Measurements from ENCODE around the gene TRIM24. TPM values are rescaled to one million over a fixed set of nuclear protein-coding genes. Genes with fewer than 3 reads are reported as not detected.

Gene TRIM24
- total and polyA plus RNA-seq, 7 experiments from 2014 or later: 8.1 to 19.3 (median 17.7) TPM

GRCh38 chr7:138429577-138430250 is 30.3 kb upstream of the TRIM24 start:
- POLR2A ChIA-PET: no interaction called here
- DNase-seq (no peak), ATAC-seq (no peak)
- Mint-ChIP-seq H3K4me1 (no peaks in the 10 kb centered on the region), H3K27me3 (peaks cover 2 to 13% (median 5%) of the 10 kb centered on the region in 5 donors), H3K27ac (no peak overlapping the region), H3K9me3 (peaks cover 10 to 49% (median 26%) of the 10 kb centered on the region in 11 donors), H3K4me3 (no peak overlapping the region), H3K36me3 (peaks cover 0 to 30% (median 2%) of the 10 kb centered on the region in 5 donors)
- Histone ChIP-seq H3K27me3 (ENCODE audit: control insufficient read depth in 2 of 2, insufficient read depth in 2 of 2, low read length in 2 of 2) (no peaks in the 10 kb centered on the region), H3K27ac (ENCODE audit: low read depth, low read length) (no peak overlapping the region), H3K4me1 (ENCODE audit: control insufficient read depth in 2 of 2, insufficient read depth in 2 of 2, low read length in 2 of 2) (no peaks in the 10 kb centered on the region), H3K9me3 (ENCODE audit: control insufficient read depth in 2 of 3, low read length in 3 of 3) (peaks cover 0 to 20% (median 9%) of the 10 kb centered on the region in 3 experiments), H3K36me3 (ENCODE audit: control insufficient read depth in 2 of 3, insufficient read depth in 3 of 3, low read length in 3 of 3) (no peaks in the 10 kb centered on the region), H3K4me3 (ENCODE audit: low read length) (no peak overlapping the region)
- CTCF ChIA-PET: no interaction called here
- intact Hi-C loops (cut with micrococcal nuclease): no loop called here

- no peak for ATAC-seq
Measured at GRCh38 chr7:138431517-138431916, 28.5 kb upstream of the TRIM24 start.

GRCh38 chr7:138433583-138434443 is 26.2 kb upstream of the TRIM24 start:
- Histone ChIP-seq H3K4me1 (ENCODE audit: control insufficient read depth in 2 of 2, insufficient read depth in 2 of 2, low read length in 2 of 2) (no peaks in the 10 kb centered on the region), H3K9me3 (ENCODE audit: control insufficient read depth in 2 of 3, low read length in 3 of 3) (peaks cover 0 to 20% (median 9%) of the 10 kb centered on the region in 3 experiments), H3K4me3 (ENCODE audit: low read length) (no peak overlapping the region), H3K27ac (ENCODE audit: low read depth, low read length) (no peak overlapping the region), H3K36me3 (ENCODE audit: control insufficient read depth in 2 of 3, insufficient read depth in 3 of 3, low read length in 3 of 3) (no peaks in the 10 kb centered on the region), H3K27me3 (ENCODE audit: control insufficient read depth in 2 of 2, insufficient read depth in 2 of 2, low read length in 2 of 2) (no peaks in the 10 kb centered on the region)
- H3K27ac Mint-ChIP-seq: no peak overlapping the region
- H3K4me3 Mint-ChIP-seq: no peak overlapping the region
- peaks cover 2 to 14% (median 5%) of the 10 kb centered on the region in 5 donors for H3K27me3 Mint-ChIP-seq
- H3K4me1 Mint-ChIP-seq: no peaks in the 10 kb centered on the region
- ChIA-PET POLR2A (interaction anchor here (0.7 kb wide), 1 partner anchor 1775 kb away, joined by 4 read pairs; no protein-coding TSS in a partner anchor), CTCF (interaction anchor here (0.6 kb wide), 1 partner anchor 268 kb away, joined by 4 read pairs; no protein-coding TSS in a partner anchor)
- H3K9me3 Mint-ChIP-seq: peaks cover 6 to 52% (median 27%) of the 10 kb centered on the region in 11 donors
- peaks cover 0 to 26% (median 4%) of the 10 kb centered on the region in 5 donors for H3K36me3 Mint-ChIP-seq
- ATAC-seq (no peak), DNase-seq (no peak)
- intact Hi-C loops (cut with micrococcal nuclease): no loop called here

More at GRCh38 chr7:138431517-138431916, 28.5 kb upstream of the TRIM24 start:
- H3K27ac ChIP-seq (ENCODE audit: low read depth, low read length): no peak overlapping the region
- H3K4me1 ChIP-seq (ENCODE audit: control insufficient read depth in 2 of 2, insufficient read depth in 2 of 2, low read length in 2 of 2): no peaks in the 10 kb centered on the region
- H3K36me3 ChIP-seq (ENCODE audit: control insufficient read depth in 2 of 3, insufficient read depth in 3 of 3, low read length in 3 of 3): no peaks in the 10 kb centered on the region
- Mint-ChIP-seq H3K4me3 (no peak overlapping the region), H3K27me3 (peaks cover 2 to 11% (median 5%) of the 10 kb centered on the region in 5 donors), H3K9me3 (peaks cover 11 to 56% (median 29%) of the 10 kb centered on the region in 11 donors), H3K4me1 (no peaks in the 10 kb centered on the region), H3K27ac (no peak overlapping the region), H3K36me3 (peaks cover 0 to 30% (median 4%) of the 10 kb centered on the region in 5 donors)
- CTCF ChIA-PET: no interaction called here
- H3K9me3 ChIP-seq (ENCODE audit: control insufficient read depth in 2 of 3, low read length in 3 of 3): peaks cover 0 to 20% (median 9%) of the 10 kb centered on the region in 3 experiments
- no peaks in the 10 kb centered on the region for H3K27me3 ChIP-seq (ENCODE audit: control insufficient read depth in 2 of 2, insufficient read depth in 2 of 2, low read length in 2 of 2)
- intact Hi-C loops (cut with micrococcal nuclease): no loop called here
- POLR2A ChIA-PET: interaction anchor here (0.9 kb wide), 1 partner anchor 13 kb away, joined by 4 read pairs; no protein-coding TSS in a partner anchor
- no peak overlapping the region for H3K4me3 ChIP-seq (ENCODE audit: low read length)
- DNase-seq: no peak

GRCh38 chr7:138434597-138435019 is 25.5 kb upstream of the TRIM24 start:
- no peaks in the 10 kb centered on the region for H3K4me1 ChIP-seq (ENCODE audit: control insufficient read depth in 2 of 2, insufficient read depth in 2 of 2, low read length in 2 of 2)
- no peak overlapping the region for H3K4me3 ChIP-seq (ENCODE audit: low read length)
- Mint-ChIP-seq H3K27me3 (peaks cover 2 to 14% (median 9%) of the 10 kb centered on the region in 5 donors), H3K4me1 (no peaks in the 10 kb centered on the region), H3K9me3 (peaks cover 4 to 47% (median 23%) of the 10 kb centered on the region in 11 donors), H3K36me3 (peaks cover 0 to 22% (median 4%) of the 10 kb centered on the region in 5 donors), H3K4me3 (no peak overlapping the region), H3K27ac (no peak overlapping the region)
- no peak overlapping the region for H3K27ac ChIP-seq (ENCODE audit: low read depth, low read length)
- intact Hi-C loops (cut with micrococcal nuclease): no loop called here
- ChIA-PET POLR2A (no interaction called here), CTCF (no interaction called here)
- peaks cover 0 to 13% (median 5%) of the 10 kb centered on the region in 3 experiments for H3K9me3 ChIP-seq (ENCODE audit: control insufficient read depth in 2 of 3, low read length in 3 of 3)
- no peaks in the 10 kb centered on the region for H3K27me3 ChIP-seq (ENCODE audit: control insufficient read depth in 2 of 2, insufficient read depth in 2 of 2, low read length in 2 of 2)
- no peak for DNase-seq
- H3K36me3 ChIP-seq (ENCODE audit: control insufficient read depth in 2 of 3, insufficient read depth in 3 of 3, low read length in 3 of 3): no peaks in the 10 kb centered on the region
- ATAC-seq: no peak

GRCh38 chr7:138435231-138435919 is 24.7 kb upstream of the TRIM24 start:
- H3K36me3 ChIP-seq (ENCODE audit: control insufficient read depth in 2 of 3, insufficient read depth in 3 of 3, low read length in 3 of 3): no peaks in the 10 kb centered on the region
- Mint-ChIP-seq H3K4me3 (no peak overlapping the region), H3K9me3 (peaks cover 0 to 40% (median 18%) of the 10 kb centered on the region in 11 donors), H3K27ac (no peak overlapping the region), H3K4me1 (no peaks in the 10 kb centered on the region), H3K36me3 (peaks cover 0 to 14% (median 0%) of the 10 kb centered on the region in 5 donors), H3K27me3 (peaks cover 2 to 14% (median 9%) of the 10 kb centered on the region in 5 donors)
- CTCF ChIA-PET: no interaction called here
- DNase-seq (no peak), ATAC-seq (no peak)
- intact Hi-C loops (cut with micrococcal nuclease): no loop called here
- POLR2A ChIA-PET: no interaction called here
- H3K4me3 ChIP-seq (ENCODE audit: low read length): no peak overlapping the region
- H3K27ac ChIP-seq (ENCODE audit: low read depth, low read length): no peak overlapping the region
- no peaks in the 10 kb centered on the region for H3K27me3 ChIP-seq (ENCODE audit: control insufficient read depth in 2 of 2, insufficient read depth in 2 of 2, low read length in 2 of 2)
- H3K4me1 ChIP-seq (ENCODE audit: control insufficient read depth in 2 of 2, insufficient read depth in 2 of 2, low read length in 2 of 2): no peaks in the 10 kb centered on the region
- peaks cover 0 to 5% (median 0%) of the 10 kb centered on the region in 3 experiments for H3K9me3 ChIP-seq (ENCODE audit: control insufficient read depth in 2 of 3, low read length in 3 of 3)

GRCh38 chr7:138436388-138436787 is 23.7 kb upstream of the TRIM24 start:
- intact Hi-C loops (cut with micrococcal nuclease): no loop called here
- Histone ChIP-seq H3K4me1 (ENCODE audit: control insufficient read depth in 2 of 2, insufficient read depth in 2 of 2, low read length in 2 of 2) (no peaks in the 10 kb centered on the region), H3K27ac (ENCODE audit: low read depth, low read length) (no peak overlapping the region), H3K9me3 (ENCODE audit: control insufficient read depth in 2 of 3, low read length in 3 of 3) (no peaks in the 10 kb centered on the region), H3K4me3 (ENCODE audit: low read length) (no peak overlapping the region), H3K27me3 (ENCODE audit: control insufficient read depth in 2 of 2, insufficient read depth in 2 of 2, low read length in 2 of 2) (no peaks in the 10 kb centered on the region), H3K36me3 (ENCODE audit: control insufficient read depth in 2 of 3, insufficient read depth in 3 of 3, low read length in 3 of 3) (no peaks in the 10 kb centered on the region)
- Mint-ChIP-seq H3K27me3 (peaks cover 2 to 14% (median 9%) of the 10 kb centered on the region in 5 donors), H3K36me3 (peaks cover 0 to 14% (median 0%) of the 10 kb centered on the region in 5 donors), H3K9me3 (peaks cover 0 to 29% (median 12%) of the 10 kb centered on the region in 11 donors), H3K27ac (no peak overlapping the region), H3K4me3 (no peak overlapping the region), H3K4me1 (no peaks in the 10 kb centered on the region)
- ATAC-seq (no peak), DNase-seq (no peak)
- ChIA-PET CTCF (no interaction called here), POLR2A (no interaction called here)

Measured in naive thymus-derived CD4-positive, alpha-beta T cell (primary cell).